Jurkat, Clone E6-1 (cell line): ENCODE data around the gene EZR.

Experiments
- DNase-seq: peaks from one replicate; pipeline ENCODE4 v3.0.0-alpha.2; 2011; ENCODE audit warnings: low read depth, low spot score
- H3K4me3 ChIP-seq: 2 replicates; pipeline ENCODE4 v1.5.1; 2011; ENCODE audit warnings: mild to moderate bottlenecking, low read length, control low read depth, moderate library complexity

Gene EZR

GRCh38 chr6:158769771-158770432 lies 49.3 kb downstream of the EZR start:
- no peak for DNase-seq

GRCh38 chr6:158769234-158769770 lies 49.9 kb downstream of the EZR start:
- no peak overlapping the region for H3K4me3 ChIP-seq
- DNase-seq, result no peak

More at GRCh38 chr6:158769771-158770432, 49.3 kb downstream of the EZR start:
- no peak overlapping the region for H3K4me3 ChIP-seq

GRCh38 chr6:158768436-158768835 lies 50.7 kb downstream of the EZR start:
- no peak for DNase-seq
- no peak overlapping the region for H3K4me3 ChIP-seq

GRCh38 chr6:158767709-158768108 lies 51.5 kb downstream of the EZR start:
- no peak for DNase-seq
- H3K4me3 ChIP-seq, result no peak overlapping the region

GRCh38 chr6:158766621-158767455 lies 52.3 kb downstream of the EZR start:
- no peak overlapping the region for H3K4me3 ChIP-seq

GRCh38 chr6:158765499-158766068 lies 53.6 kb downstream of the EZR start:
- no peak overlapping the region for H3K4me3 ChIP-seq
- no peak for DNase-seq

More at GRCh38 chr6:158766621-158767455, 52.3 kb downstream of the EZR start:
- no peak for DNase-seq

- no peak for DNase-seq
- no peak overlapping the region for H3K4me3 ChIP-seq
These were observed 54.2 kb downstream of the EZR start for GRCh38 chr6:158764926-158765325.

GRCh38 chr6:158764183-158764849 lies 54.9 kb downstream of the EZR start:
- H3K4me3 ChIP-seq, result no peak overlapping the region
- DNase-seq, result no peak

GRCh38 chr6:158763434-158764182 lies 55.6 kb downstream of the EZR start:
- no peak for DNase-seq
- H3K4me3 ChIP-seq, result no peak overlapping the region

GRCh38 chr6:158762787-158763433 lies 56.3 kb downstream of the EZR start:
- H3K4me3 ChIP-seq, result no peak overlapping the region
- no peak for DNase-seq

- DNase-seq, result no peak
- no peak overlapping the region for H3K4me3 ChIP-seq
These were observed 57.4 kb downstream of the EZR start for GRCh38 chr6:158761746-158762145.

- no peak for DNase-seq
- no peak overlapping the region for H3K4me3 ChIP-seq
These were observed 58.4 kb downstream of the EZR start for GRCh38 chr6:158760618-158761250.

- H3K4me3 ChIP-seq, result no peak overlapping the region
- DNase-seq, result no peak
These were observed 59.1 kb downstream of the EZR start for GRCh38 chr6:158759966-158760617.

GRCh38 chr6:158758941-158759479 lies 60.2 kb downstream of the EZR start:
- no peak overlapping the region for H3K4me3 ChIP-seq
- DNase-seq, result no peak

GRCh38 chr6:158758451-158758860 lies 60.7 kb downstream of the EZR start:
- H3K4me3 ChIP-seq, result no peak overlapping the region
- DNase-seq, result no peak

- no peak for DNase-seq
- no peak overlapping the region for H3K4me3 ChIP-seq
These were observed 61.4 kb downstream of the EZR start for GRCh38 chr6:158757753-158758090.
